GM19324 (cell line): ENCODE measurements around the gene VASH2.
"Not testable (repeated sequence)": the region's sequence is repeated elsewhere in the genome, so short reads cannot be mapped to it uniquely, and the experiment has no call there.

ENCODE experiments used
- ATAC-seq: cut with Tn5 transposase; IDR thresholded peaks from one replicate; pipeline ENCODE4 v1.9.1; 2021; ENCODE audit warnings: mild to moderate bottlenecking, moderate library complexity; ENCODE audit not compliant: unreplicated experiment, low FRiP score

VASH2 gene

DNA sequence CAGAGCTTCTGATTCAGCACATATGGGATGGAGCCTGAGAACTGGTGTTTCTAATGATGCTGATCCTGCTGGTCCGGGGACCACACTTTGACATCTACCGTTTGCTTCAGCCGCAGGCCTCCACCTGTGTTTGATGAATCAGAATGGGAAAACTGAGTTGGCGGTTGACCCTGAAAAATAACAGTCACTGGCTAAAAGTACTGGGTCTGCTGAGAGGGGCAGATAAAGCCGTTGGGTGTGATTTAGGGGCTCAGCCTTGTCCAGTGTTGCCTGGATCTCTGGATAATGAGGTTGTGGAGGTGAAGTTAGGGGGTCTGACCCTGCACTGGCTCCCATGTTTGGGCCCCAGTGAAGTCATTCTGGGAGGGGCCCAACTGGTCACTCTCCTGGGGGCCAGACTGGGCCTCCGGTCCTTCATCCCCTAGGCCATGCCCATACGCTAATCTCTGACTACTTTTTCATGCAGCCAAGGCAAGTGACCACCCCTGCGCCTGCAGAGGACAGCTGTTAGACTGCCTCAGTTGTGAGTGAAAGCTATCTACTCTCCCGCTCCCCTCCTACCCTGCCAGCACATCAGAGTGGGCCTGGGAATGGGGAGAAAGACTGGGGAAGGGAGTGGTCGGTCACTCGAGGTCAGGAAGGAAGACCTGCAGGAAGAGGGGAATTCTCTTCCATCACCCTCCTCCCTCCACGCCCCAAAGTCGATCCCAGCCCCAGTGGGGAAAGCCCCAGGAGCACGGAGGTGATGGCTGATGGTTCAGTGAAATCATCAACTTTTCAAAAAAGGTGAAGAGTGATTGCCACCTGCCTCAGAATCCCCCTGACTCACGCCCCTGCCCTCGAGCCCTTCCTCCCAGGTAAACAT, 27.7 kb downstream of the VASH2 start:
- ATAC-seq: no peak

DNA sequence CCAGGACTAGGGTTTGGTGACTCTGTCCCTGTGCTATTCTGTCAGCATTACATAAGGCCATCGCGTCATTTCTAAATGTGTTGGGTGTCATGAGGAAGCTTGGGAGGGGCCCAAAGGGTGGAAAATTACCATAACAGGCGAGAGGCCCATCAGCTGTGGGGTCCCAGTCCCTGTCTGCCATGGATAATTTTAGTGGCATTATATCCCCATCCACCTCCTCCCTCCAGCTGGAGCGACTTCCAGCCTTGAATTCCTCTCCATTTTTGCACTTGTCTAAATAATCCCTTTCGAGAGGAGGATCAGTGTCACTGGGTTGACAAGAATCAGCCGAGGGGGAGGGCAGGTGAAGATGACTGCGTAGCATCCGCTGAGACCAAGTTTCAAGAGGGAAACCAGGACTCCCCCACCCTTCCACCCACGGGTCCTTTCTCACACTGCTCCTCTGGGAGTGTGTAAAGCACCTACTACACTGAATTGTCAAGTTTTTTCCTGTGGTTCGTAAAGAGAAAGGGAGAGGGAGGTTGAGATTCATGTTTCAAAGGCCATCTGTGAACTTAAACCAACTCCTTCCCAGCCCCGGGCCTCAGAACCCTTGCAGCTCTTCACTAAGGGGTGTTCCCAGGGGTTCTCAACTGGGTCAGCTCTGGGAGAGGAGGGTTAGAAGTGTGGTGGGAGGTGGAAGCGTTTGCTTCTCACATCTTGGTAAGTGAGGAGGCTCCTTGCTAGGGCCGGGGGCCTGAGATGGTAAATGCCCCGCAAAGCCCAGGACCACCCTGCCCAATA, 29.2 kb downstream of the VASH2 start:
- ATAC-seq: no peak

DNA sequence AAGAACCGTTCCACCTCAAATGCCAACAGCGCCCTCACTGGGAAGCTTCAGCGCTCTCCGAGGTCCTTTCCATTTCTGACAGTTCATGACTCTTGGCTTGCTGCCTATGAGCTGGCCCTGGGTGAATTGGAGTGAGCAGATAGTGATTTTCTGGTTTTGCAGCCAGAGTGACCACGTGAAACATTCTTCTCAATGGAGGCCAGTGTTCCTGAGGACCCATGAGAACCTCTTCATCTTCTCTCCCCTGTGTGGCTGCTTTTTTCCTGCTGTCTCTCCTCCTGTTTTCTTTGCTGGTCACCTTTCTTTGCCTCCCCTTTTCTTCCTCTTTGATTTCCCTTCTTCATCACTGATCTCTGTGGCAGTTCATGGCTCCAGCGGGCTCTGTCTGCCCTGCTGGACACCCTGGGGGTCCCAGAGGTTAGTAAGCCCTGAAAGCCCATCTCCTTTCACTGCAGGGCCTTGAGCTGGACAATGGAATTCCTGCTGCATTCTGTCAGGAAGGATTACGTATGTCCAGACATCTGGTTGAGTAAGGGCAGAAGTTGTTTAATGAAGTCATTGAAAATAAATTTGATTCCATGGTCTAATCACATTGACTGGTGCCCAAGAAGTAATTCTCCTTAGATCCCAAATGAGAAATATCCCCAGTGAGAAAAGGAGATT, 29.9 kb downstream of the VASH2 start:
- ATAC-seq: no peak

DNA sequence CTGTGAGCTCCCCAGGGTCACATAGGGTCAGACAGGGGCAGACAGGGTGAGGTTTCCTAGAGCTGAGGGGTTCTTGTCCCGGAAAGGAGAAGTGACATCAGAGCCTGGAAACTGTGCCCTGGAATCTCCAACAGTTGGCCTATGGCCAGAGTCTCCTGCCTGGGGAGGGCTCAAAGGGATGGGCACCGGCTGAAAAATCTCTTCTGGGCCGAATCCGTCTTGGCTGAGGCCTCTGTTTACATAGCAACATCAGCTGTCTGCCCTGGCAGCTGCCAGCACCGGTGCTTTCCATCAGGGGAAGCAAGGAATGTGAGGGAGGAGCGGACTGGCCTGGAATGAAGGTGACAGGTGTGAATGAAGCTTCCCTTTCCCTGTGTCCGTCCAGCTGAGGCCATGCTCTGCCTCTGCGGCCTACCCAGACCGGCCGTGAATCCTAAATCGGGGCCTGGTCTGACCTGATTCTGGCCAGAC, 30.7 kb downstream of the VASH2 start:
- ATAC-seq: no peak

DNA sequence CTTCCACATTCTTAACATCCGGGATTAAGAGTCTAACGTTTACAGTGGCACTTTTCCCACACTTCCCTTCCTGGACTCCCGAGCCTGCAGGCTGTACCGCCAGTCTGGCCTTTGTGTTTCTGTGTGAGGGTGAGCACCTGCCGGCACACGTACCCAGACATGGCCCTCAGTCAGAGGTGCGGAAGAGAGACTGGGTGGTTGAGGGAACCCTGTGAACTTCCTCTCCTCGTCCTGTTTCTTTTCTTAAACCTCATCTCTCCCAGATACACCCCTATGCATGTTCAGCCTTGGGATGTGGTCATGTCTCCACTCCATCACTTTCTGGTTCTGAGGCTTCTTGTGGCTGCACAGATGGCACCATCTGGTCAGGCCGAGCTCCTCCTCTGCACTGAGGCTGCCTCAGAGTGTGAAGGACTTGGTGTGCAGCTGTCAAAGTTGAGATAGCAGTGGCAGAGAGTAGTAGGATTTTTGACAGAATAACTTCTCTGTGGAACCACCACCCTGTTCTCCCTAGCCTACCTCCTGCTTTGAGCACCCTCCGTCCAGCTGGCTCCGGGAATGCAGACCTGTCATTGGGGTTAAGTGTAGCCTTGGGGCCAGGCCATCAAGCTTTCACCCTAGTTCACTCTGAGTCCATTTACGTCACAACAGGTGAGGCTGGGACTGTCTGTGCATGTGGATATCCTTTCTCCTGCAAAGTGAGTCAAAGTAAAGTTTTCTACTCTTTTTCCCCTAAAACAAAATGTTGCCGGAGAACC, 31.4 kb downstream of the VASH2 start:
- ATAC-seq: no peak

DNA sequence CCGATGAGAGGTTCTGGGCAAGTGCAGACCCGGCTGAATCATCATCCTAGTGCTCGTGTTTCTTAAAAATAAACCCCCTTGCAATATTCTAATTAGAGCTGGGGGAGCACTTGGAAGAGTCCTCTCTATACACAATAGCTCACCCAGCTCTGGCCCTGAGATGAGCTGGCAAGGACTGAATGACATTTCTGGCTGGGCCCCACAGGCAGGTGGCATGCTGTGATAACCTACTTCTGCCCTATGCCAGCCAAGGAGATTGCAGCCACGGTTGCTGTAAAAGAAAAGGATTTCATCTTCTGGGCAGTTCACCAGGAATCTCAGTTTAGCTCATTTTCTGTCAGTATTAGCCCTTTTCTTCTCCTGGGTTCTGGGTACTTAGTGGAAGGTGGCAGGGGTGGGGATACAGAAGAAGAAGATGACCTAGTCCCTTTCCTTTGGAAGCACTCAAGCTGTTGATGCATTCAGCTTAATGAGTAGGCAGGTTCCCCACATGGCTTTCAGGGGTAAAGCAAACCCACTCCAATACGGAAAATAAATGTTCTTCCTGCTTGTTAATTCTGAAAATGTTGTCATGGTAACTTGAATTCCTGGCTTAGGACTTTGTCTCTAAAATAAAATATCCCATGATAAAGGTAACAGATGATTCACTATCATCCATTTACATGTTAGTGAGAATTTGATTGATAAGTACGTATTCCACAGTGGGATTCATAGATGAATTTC, 32.2 kb downstream of the VASH2 start:
- no peak for ATAC-seq

DNA sequence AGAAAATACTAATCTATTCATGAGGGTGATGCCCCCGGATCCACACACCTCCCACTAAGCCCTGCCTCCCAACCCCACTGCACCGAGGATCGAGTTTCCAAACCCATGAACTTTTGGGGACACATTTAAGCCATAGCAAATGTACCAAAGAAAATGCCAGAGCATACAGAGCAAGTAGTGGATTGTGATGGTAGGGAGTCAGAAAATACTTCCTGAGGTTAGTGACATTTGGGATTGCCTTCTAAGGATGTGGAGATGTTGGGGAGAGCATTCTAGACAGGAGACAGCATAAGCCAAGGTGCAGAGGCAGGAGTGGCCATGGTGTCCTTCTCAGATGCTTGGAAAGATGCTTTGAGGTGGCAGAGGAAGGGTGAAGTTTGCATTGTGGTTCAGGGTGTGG, 33.1 kb downstream of the VASH2 start:
- ATAC-seq: no peak

DNA sequence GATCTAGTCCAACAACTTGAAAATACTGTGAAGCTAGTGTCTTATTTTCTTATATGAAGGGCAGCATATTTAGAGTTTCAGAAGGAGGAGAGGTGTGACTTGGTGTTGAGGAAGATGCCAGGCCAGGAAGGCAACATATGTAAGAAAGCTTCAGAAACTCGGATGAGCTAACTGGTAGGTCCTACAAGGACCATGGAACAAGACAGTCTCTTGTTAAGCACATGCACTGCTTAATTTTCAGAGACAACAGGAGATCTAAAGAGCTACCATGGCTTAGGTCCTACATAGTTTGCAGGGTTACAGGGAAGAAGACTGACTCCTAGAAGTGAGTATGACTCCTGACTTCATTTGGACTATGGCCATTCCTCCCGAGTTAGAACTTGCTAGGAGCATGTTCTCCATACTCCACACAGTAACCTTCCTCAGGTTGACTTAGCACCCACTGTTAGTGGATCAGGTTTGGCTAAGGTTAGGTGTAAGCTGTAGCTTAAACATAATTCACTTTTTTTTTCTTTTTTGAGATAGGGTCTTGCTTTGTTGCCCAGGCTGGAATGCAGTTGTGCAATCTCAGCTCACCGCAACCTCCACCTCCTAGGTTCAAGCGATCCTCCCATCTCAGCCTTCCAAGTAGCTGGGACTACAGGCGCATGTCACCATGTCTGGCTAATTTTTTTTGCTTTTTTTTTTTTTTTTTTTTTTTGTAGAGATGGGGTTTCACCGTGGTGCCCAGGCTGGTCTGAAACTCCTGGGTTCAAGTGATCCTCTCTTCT, 34.4 kb downstream of the VASH2 start:
- no peak for ATAC-seq

DNA sequence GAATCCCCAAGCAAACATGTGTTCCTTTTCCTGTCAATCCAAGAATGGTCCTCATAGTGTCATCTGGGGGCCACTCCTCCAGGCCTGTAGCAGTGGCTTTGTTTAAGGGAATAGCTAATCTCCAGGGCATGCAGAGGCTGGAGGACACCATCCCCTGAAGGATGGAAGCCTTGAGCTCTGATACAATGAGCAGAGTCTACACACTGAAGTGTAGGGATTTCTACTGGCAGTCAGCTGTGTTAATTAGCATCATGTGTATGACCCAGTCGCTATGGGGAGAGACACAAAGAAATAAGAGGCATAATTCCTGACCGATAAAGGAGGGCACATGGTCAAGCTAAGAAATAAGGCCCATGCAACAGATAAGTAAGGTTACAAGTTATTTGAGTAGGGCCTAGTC, 36.2 kb downstream of the VASH2 start:
- ATAC-seq: no peak

DNA sequence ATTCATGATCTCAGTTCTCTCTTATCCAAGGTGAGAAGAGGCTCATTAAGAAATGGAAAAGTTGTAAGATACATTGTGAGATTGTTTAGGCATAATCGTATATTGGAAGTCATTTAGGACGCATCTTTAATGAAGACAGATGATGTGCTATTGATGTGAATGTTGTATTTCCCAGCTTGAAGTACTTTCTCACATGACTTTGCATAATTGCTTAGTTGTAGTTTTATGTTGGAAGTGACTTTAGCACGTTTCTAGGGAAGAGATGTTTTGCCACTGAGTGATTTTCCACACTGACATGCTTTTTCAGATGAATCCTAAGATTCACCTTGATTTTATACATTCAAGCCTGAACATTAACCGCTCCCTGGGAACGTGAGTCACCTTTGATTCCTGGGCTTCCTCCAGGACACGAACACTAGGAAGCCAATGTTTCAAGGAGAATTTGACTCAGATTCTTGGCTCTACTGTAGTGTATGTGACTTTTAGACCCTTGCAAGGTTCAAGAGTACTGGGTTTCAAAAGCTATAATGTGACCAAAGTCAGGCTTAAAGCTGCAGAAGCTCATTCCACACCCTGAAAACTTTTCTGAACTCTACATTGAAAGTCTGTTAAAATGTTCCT, 37.5 kb downstream of the VASH2 start:
- no peak for ATAC-seq

DNA sequence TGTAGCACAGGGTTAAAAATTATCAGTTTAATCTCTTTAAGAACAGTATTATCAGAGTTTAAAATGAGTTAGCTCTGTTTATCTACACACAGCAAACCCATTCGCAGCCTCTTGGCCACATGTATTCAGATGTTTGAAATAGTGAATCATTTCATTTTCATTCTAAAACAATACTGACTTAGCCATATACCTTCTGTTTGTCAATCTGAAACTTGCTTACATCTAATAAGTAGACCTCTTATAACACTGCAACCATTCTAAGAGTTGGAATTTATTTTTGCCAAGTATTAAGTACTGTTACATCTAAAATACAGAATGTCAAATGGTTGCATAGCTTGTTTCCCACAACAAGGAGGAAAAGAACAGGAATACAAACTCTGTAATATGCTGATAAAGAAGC, 39.9 kb downstream of the VASH2 start:
- ATAC-seq: no peak

DNA sequence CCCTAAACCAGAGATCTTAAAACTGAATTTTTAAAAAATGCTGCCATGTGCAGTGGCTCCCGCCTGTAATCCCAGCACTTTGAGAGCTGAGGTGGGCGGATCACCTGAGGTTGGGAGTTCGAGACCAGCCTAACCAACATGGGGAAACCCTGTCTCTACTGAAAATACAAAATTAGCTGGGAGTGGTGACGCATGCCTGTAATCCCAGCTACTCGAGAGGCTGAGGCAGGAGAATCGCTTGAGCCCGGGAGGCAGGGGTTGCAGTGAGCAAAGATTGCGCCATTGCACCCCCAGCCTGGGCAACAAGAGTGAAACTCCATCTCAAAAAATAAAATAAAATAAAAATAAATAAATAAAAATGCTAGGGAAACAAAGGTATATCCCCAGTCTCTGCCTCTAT, 43.6 kb downstream of the VASH2 start:
- not testable (repeated sequence) for ATAC-seq

DNA sequence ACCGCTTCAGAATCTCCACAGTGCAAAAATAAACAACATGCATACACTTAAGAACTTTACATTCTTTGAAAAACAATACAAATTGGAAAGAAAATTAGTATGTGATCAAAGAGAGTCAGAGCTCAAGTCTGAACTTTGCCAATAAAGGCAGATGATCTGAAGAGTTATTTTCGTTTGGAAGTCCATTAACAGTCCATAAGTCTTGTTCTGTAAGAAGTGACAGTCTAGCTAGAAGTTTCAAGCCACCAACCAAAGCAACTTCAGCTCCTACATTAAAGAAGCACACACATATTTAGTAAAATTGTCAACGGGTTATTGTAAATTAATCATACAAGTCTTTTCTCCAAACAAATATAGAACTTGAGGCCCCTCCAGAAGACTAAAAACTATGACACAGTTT, 44.6 kb downstream of the VASH2 start:
- ATAC-seq: no peak

DNA sequence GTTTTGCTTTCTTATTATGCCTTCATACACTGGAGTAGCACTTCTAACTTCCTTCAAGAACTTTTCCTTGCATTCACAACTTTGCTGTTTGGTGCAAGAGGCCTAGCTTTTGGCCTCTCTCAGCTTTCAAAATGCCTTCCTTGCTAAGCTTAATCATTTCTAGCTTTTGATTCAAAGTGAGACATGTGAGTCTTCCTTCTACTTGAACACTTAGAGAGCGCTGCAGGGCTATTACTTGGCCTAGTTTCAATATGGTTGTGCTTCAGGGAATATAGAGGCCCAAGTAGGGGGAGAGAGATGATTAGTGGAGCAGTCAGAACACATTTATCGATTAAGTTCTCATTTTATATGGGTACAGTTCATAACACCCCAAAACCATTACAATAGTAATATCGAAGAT, 52.9 kb downstream of the VASH2 start:
- no peak for ATAC-seq

DNA sequence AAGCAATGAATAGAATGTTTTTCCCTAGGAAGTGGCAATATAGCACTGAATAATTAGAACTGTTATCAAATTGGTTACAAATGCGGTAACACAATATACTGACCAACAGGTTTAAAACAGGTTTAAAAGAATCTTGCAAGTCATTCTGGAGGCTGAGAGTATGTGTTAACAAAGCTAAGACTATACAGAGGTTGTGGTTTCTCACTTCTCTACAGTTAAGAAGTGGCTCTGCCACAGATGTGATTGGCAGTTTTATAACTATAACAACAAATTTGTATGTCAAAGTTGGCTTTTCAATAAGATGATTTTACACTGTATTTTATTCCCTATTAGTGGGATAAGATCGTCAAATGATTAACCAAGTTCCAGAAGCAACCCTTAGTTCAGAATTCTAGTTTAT, 58.2 kb downstream of the VASH2 start:
- peak; percentile 79 for ATAC-seq

DNA sequence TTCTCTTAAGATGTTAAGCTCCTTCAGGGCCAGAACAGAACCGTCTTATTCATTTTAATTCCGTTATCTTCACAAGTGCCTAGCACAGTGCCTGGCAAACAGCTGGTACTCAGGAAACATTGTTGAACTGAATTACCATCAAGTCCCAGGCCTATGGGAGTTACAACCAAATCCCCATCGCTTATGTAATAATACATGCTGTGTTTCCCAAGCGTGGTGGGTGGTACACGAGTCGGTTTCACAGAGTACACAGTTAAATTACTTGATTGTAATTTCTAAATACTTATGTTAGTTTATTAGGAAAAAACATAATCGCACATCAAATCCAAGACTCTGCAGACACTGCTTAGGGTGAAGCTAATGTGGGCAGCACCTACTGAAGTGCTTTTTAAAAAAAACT, 64.3 kb downstream of the VASH2 start:
- ATAC-seq: no peak

DNA sequence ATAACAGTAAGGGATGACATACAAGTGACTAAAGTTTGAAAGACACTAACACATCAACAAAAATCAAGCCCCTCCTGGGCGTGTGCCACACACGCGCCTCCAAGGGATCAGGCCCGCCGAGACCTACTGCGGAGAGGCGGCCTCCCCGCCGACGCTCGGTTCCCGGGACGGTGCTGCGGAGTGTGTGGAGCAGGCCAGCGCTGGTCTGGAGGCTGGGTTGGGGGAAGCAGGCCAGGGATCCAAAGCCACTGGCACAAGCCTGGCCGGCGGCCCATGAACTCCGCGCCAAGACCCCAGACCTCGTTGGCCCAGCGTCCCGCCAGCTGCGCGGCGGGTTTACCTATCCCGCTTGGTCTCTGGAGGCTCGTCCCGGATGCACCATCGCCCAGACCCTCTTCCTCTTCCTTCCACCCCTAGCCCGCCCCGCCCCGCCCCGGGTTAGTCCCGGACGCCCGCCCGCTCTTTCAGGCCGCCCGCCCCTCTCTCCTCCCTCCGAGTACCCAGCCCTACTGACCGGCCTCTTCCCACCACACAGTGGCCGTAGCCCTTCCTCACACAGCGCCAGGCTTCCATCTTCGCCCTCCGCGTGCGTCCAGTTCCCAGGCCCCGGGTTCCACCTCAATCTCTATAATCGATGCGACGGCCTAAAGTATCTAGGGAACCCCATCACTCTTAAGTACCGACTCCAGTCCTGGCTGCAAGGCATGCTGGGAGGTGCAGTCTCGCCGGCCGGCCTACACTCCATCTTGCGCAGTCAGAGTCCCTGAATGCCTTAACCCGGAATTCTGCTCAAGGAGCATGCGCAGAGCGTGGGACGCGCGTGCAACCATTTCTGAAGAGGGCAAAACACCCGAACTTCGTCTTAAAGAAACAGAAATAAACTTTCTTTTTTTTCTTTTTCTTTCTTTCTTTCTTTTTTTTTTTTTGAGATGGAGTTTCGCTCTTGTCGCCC, 65.0 kb downstream of the VASH2 start, which contains the start of gene ANGEL2:
Gene ANGEL2, minus strand, starts transcription at position 769 of the 952 bp plus-strand sequence. Its CDS starts 196 bp downstream, at position 573.
- peak; percentile 96 for ATAC-seq
